Measurements from ENCODE around the gene BEST1.
"Not testable (repeated sequence)": the region's sequence is repeated elsewhere in the genome, so short reads cannot be mapped to it uniquely, and the experiment has no call there.

DNA sequence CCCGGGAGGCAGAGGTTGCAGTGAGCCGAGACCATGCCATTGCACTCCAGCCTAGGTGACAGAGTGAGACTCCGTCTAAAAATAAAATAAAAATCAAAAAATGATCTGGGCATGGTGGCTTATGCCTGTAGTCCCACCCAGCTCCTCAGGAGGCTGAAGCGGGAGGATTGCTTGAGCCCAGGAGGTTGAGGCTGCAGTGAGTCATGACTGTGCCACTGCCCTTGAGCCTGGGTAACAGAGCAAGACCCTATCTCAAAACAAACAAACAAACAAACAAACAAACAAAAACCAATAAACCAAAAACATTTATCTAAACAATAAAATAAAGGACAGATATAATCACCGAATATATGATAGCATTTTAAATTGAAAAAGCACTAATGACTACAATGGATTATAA lies 3.5 kb downstream of the BEST1 start:
- TF ChIP-seq POLR2A (IDR thresholded peaks at IDR 0.05; ENCODE audit: extremely low read depth, insufficient read length); MYC (IDR thresholded peaks at IDR 0.05; ENCODE audit: low read depth, low read length): not testable (repeated sequence)
- TF ChIP-seq, protein P1, sequence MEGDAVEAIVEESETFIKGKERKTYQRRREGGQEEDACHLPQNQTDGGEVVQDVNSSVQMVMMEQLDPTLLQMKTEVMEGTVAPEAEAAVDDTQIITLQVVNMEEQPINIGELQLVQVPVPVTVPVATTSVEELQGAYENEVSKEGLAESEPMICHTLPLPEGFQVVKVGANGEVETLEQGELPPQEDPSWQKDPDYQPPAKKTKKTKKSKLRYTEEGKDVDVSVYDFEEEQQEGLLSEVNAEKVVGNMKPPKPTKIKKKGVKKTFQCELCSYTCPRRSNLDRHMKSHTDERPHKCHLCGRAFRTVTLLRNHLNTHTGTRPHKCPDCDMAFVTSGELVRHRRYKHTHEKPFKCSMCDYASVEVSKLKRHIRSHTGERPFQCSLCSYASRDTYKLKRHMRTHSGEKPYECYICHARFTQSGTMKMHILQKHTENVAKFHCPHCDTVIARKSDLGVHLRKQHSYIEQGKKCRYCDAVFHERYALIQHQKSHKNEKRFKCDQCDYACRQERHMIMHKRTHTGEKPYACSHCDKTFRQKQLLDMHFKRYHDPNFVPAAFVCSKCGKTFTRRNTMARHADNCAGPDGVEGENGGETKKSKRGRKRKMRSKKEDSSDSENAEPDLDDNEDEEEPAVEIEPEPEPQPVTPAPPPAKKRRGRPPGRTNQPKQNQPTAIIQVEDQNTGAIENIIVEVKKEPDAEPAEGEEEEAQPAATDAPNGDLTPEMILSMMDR (IDR thresholded peaks at IDR 0.05; ENCODE audit: low read depth, low read length) = not testable (repeated sequence)
- TF ChIP-seq, protein P2, sequence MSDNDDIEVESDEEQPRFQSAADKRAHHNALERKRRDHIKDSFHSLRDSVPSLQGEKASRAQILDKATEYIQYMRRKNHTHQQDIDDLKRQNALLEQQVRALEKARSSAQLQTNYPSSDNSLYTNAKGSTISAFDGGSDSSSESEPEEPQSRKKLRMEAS (IDR thresholded peaks at IDR 0.05; ENCODE audit: low read depth, low read length) = not testable (repeated sequence)

Measured in NB4 (cell line).